GM12878 (cell line): ENCODE measurements around the gene RALGPS1.

Source experiments
- CTCF ChIP-seq, 3 experiments: IDR thresholded peaks in 2 of 3; conservative IDR thresholded peaks in 1 of 3; 2 replicates each; pipeline ENCODE4 v1.5.1; 2011; ENCODE audit warnings: low read depth in 3 of 3, low read length in 3 of 3, mild to moderate bottlenecking in 3 of 3, control low read depth in 2 of 3, moderate library complexity in 2 of 3, inconsistent platforms in 1 of 3, mixed read lengths in 1 of 3; ENCODE audit not compliant: control insufficient read depth in 2 of 3, insufficient read depth in 1 of 3; ENCODE audit errors: extremely low read depth in 1 of 3
- RBBP5 ChIP-seq: fragments of 200-600 bp; sonication (generic); conservative IDR thresholded peaks from 2 replicates; pipeline ENCODE4 v1.6.1; 2016
- ZNF384 ChIP-seq: IDR thresholded peaks from 2 replicates; pipeline ENCODE4 v1.6.1; 2012; ENCODE audit warnings: low read depth, mild to moderate bottlenecking, low read length, improper control_type of control experiment, borderline replicate concordance

GRCh38 chr9:127194881-127195713 lies 280.5 kb downstream of the RALGPS1 start:
- TF ChIP-seq CTCF (IDR thresholded peaks at IDR 0.05 in 2 of 3, conservative IDR thresholded peaks at IDR 0.05 in 1 of 3; ENCODE audit: control insufficient read depth in 2 of 3, extremely low read depth in 1 of 3, insufficient read depth in 1 of 3, low read depth in 3 of 3, low read length in 3 of 3) (no peak), RBBP5 (no peak), ZNF384 (no peak)
